ENCODE results near the gene CENPA.

Gene CENPA

DNA sequence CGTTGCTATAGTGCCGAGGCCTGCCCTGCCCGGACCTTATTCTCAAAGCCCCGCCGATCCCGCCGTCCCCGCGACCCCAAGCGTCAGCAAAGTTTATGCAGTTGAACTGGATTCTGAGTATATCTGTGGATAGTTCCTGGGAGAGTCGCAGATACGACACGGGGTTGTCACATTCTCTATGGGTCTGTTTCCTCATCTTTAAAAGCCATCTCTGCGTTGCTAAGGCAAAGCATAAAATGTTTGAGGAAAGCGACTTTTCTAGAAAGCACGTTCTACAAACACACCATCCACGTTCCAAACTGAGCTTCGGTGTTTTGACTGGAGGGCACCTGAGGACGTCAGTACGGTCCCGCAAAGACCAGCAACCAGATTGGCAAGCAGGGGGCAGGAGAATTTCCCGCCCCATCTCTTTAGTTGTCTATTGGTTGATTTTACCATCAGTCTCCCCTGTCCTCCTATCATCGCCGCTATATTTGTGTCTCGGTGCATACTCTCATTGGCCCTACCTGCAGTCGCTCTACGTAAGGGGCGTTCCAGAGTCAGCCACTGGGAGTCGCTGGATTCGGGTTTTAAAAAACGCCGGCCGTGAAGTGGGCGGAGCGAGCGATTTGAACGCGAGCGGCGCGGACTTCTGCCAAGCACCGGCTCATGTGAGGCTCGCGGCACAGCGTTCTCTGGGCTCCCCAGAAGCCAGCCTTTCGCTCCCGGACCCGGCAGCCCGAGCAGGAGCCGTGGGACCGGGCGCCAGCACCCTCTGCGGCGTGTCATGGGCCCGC is at the start of gene CENPA:
Gene CENPA (plus strand): TSS at position 626 of the 776 bp plus-strand sequence. CDS start 141 bp downstream, at position 767.
- TF ChIP-seq, protein P1, sequence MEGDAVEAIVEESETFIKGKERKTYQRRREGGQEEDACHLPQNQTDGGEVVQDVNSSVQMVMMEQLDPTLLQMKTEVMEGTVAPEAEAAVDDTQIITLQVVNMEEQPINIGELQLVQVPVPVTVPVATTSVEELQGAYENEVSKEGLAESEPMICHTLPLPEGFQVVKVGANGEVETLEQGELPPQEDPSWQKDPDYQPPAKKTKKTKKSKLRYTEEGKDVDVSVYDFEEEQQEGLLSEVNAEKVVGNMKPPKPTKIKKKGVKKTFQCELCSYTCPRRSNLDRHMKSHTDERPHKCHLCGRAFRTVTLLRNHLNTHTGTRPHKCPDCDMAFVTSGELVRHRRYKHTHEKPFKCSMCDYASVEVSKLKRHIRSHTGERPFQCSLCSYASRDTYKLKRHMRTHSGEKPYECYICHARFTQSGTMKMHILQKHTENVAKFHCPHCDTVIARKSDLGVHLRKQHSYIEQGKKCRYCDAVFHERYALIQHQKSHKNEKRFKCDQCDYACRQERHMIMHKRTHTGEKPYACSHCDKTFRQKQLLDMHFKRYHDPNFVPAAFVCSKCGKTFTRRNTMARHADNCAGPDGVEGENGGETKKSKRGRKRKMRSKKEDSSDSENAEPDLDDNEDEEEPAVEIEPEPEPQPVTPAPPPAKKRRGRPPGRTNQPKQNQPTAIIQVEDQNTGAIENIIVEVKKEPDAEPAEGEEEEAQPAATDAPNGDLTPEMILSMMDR (IDR thresholded peaks at IDR 0.05), result no peak
- no peak for TF ChIP-seq ZFX (IDR thresholded peaks at IDR 0.05; ENCODE audit: borderline replicate concordance)
- peak within 1 kb of the TSS; percentile 65 for H3K27ac ChIP-seq

DNA sequence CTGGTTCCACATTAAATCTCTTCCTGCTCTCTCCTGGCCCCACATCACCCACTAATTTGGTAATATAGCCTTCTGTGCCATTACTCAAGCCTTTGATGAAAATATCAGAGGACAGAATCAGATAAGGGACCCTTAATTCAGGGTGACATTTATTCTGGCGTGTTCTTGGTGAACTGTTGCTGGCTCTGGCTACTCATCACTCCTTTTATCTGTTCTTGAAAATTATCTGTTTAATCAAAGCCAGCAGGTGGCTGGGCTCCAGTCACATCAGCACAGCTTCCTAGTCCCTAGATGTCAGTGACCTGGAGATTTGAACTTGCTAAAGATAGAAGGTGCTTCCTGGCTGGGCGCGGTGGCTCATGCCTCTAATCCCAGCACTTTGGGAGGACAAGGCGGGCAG is 48.6 kb upstream of the CENPA start:
- no peak overlapping the region for H3K27ac ChIP-seq
- TF ChIP-seq, protein P1 (IDR thresholded peaks at IDR 0.05), result no peak
- no peak for TF ChIP-seq ZFX (IDR thresholded peaks at IDR 0.05; ENCODE audit: borderline replicate concordance)

DNA sequence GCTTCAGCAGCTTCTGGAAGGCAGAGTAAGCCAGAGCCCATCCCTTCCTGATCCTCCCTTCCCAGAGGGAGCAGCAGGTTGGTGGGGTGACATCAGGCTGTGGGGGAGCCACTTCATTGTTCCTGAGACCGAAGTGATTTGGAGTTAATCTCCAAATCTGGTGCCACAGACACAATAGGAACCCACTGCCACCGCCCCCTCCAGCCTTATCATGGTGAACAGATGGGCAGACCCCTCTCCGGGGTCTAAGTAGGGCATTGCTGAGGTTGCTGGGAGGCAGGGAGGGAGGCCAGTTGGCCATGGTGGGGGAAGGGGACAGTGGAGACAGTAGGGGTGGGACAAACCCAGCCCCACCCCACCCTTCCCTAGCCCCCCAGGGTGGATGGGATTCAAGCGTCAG is 47.4 kb upstream of the CENPA start:
- no peak overlapping the region for H3K27ac ChIP-seq
- TF ChIP-seq, protein P1 (IDR thresholded peaks at IDR 0.05), result no peak
- no peak for TF ChIP-seq ZFX (IDR thresholded peaks at IDR 0.05; ENCODE audit: borderline replicate concordance)

DNA sequence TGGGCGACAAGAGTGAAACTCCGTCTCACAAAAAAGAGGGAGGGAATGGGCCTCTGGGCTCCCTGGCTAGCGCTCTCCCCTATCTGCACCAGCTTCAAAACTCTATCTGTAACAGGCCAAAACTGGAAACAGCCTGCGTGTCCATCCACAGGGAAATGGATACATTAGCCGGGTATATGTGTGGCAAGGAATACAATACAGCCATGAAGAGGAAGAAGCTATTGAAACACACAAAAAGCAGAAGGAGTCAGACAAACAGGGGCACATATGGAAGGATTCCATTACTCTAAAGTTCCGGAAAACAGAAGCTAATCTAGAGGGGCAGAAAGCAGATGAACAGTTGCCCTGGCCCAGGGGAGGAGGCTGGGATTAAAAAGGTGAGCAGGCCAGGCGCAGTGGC is 46.3 kb upstream of the CENPA start:
- H3K27ac ChIP-seq, result no peak overlapping the region
- no peak for TF ChIP-seq ZFX (IDR thresholded peaks at IDR 0.05; ENCODE audit: borderline replicate concordance)
- TF ChIP-seq, protein P1 (IDR thresholded peaks at IDR 0.05), result no peak

DNA sequence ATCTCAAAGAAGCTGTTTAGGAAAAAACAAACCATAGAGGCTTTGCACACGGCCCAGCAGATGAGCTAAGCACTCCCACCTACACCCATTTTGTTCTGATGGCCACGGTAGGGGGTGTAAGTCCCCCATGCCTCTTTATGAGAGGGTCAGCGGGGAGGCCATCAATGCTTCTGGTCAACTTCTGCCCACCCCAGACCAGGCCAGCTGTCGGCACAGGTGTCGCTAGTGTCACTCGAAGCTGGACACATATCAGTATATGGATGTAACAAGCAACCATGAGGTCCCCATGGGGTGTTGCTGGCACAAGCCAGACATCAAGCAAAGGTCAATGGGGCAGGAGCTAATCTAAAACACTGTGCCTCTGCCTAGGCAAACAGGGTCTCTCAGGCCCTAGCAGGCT is 45.5 kb upstream of the CENPA start:
- TF ChIP-seq, protein P1 (IDR thresholded peaks at IDR 0.05), result no peak
- no peak for TF ChIP-seq ZFX (IDR thresholded peaks at IDR 0.05; ENCODE audit: borderline replicate concordance)
- no peak overlapping the region for H3K27ac ChIP-seq

DNA sequence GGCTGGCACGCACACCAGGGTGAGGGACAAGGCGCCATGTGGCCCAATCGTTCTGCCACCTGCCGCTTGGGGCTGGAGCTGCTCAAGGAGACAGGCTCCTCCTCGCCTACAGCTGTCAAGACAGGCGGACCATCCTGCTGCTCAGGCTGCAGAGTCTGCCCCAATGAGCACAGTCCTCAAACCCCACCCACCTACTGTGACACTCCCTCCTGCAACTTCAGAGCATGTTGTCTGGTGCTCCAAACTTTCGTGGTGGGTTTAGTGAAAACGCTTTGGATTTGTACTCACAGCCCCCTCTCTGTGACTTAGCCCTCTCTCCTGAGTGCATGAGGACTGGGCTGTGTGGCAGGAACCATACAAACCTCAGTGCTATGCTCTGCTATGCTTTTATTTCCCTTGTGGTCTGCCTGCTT is 45.0 kb upstream of the CENPA start:
- TF ChIP-seq, protein P1 (IDR thresholded peaks at IDR 0.05), result peak; percentile 8; the same call in 1 of the 2 replicates
- TF ChIP-seq ZFX (IDR thresholded peaks at IDR 0.05; ENCODE audit: borderline replicate concordance), result no peak
- H3K27ac ChIP-seq, result no peak overlapping the region

GRCh38 chr2:26742048-26742770 is 43.6 kb upstream of the CENPA start:
- TF ChIP-seq, protein P1 (IDR thresholded peaks at IDR 0.05), result no peak
- TF ChIP-seq ZFX (IDR thresholded peaks at IDR 0.05; ENCODE audit: borderline replicate concordance), result no peak
- no peak overlapping the region for H3K27ac ChIP-seq

Data from 22Rv1 (cell line).